IMR-90 (cell line): ENCODE data around the gene LAMB3.

Source experiments
- CTCF ChIP-seq: conservative IDR thresholded peaks from 2 replicates; pipeline ENCODE4 v1.5.1; 2012; ENCODE audit warnings: mild to moderate bottlenecking, low read depth, low read length, improper control_type of control experiment
- FOS ChIP-seq: fragments of 150-350 bp; IDR thresholded peaks from 2 replicates; pipeline ENCODE4 v1.6.1; 2016; ENCODE audit warnings: low read depth, low read length
- POLR2A ChIP-seq: IDR thresholded peaks from 2 replicates; pipeline ENCODE4 v1.6.1; 2012; ENCODE audit warnings: mild to moderate bottlenecking, low read depth, low read length
- RCOR1 ChIP-seq: IDR thresholded peaks from 2 replicates; pipeline ENCODE4 v1.6.1; 2012; ENCODE audit warnings: mild to moderate bottlenecking, low read length, improper control_type of control experiment; ENCODE audit not compliant: insufficient replicate concordance
- SMC3 ChIP-seq: fragments of 150-350 bp; IDR thresholded peaks from 2 replicates; pipeline ENCODE4 v1.6.1; 2016; ENCODE audit warnings: low read depth, mild to moderate bottlenecking, antibody characterized with exemption, low read length, moderate library complexity

- no peak for TF ChIP-seq FOS
- TF ChIP-seq POLR2A, result no peak
- no peak for TF ChIP-seq RCOR1
- TF ChIP-seq SMC3, result no peak
- TF ChIP-seq CTCF, result no peak
Observed at GRCh38 chr1:209593747-209594146, 58.5 kb downstream of the LAMB3 start.
